ENCODE measurements around the gene ZNF333.
"Not testable (repeated sequence)": the region's sequence is repeated elsewhere in the genome, so short reads cannot be mapped to it uniquely, and the experiment has no call there.

The ZNF333 gene

GRCh38 chr19:14763497-14764145 is 73.8 kb downstream of the ZNF333 start:
- no peak for DNase-seq (ENCODE audit: low read depth)
- H3K4me3 ChIP-seq (ENCODE audit: low read depth, low read length) = no peak overlapping the region
- TF ChIP-seq CTCF (IDR thresholded peaks at IDR 0.05; ENCODE audit: insufficient read depth, low read depth, low read length, missing control alignments) = no peak

- TF ChIP-seq CTCF (IDR thresholded peaks at IDR 0.05; ENCODE audit: insufficient read depth, low read depth, low read length, missing control alignments) = no peak
- H3K4me3 ChIP-seq (ENCODE audit: low read depth, low read length) = no peak overlapping the region
- no peak for DNase-seq (ENCODE audit: low read depth)
These were observed 74.6 kb downstream of the ZNF333 start for GRCh38 chr19:14764401-14764800.

GRCh38 chr19:14765403-14765802 is 75.6 kb downstream of the ZNF333 start:
- DNase-seq (ENCODE audit: low read depth); H3K4me3 ChIP-seq (ENCODE audit: low read depth, low read length): not testable (repeated sequence)

- DNase-seq (ENCODE audit: low read depth); H3K4me3 ChIP-seq (ENCODE audit: low read depth, low read length): not testable (repeated sequence)
These were observed 76.0 kb downstream of the ZNF333 start for GRCh38 chr19:14765841-14766240.

- no peak overlapping the region for H3K4me3 ChIP-seq (ENCODE audit: low read depth, low read length)
- DNase-seq (ENCODE audit: low read depth) = no peak
- TF ChIP-seq CTCF (IDR thresholded peaks at IDR 0.05; ENCODE audit: insufficient read depth, low read depth, low read length, missing control alignments) = no peak
These were observed 77.7 kb downstream of the ZNF333 start for GRCh38 chr19:14767466-14767971.

GRCh38 chr19:14768001-14768400 is 78.2 kb downstream of the ZNF333 start:
- no peak overlapping the region for H3K4me3 ChIP-seq (ENCODE audit: low read depth, low read length)
- DNase-seq (ENCODE audit: low read depth) = no peak
- no peak for TF ChIP-seq CTCF (IDR thresholded peaks at IDR 0.05; ENCODE audit: insufficient read depth, low read depth, low read length, missing control alignments)

GRCh38 chr19:14769201-14769600 is 79.4 kb downstream of the ZNF333 start:
- TF ChIP-seq CTCF (IDR thresholded peaks at IDR 0.05; ENCODE audit: insufficient read depth, low read depth, low read length, missing control alignments) = no peak
- no peak for DNase-seq (ENCODE audit: low read depth)
- H3K4me3 ChIP-seq (ENCODE audit: low read depth, low read length) = no peak overlapping the region

GRCh38 chr19:14770136-14770535 is 80.3 kb downstream of the ZNF333 start:
- no peak for DNase-seq (ENCODE audit: low read depth)
- no peak for TF ChIP-seq CTCF (IDR thresholded peaks at IDR 0.05; ENCODE audit: insufficient read depth, low read depth, low read length, missing control alignments)
- no peak overlapping the region for H3K4me3 ChIP-seq (ENCODE audit: low read depth, low read length)
